HG03342 (cell line): Measurements from ENCODE around the gene CHMP6.

ENCODE experiments used
- ATAC-seq: cut with Tn5 transposase; IDR thresholded peaks from one replicate; pipeline ENCODE4 v1.9.1; 2021; ENCODE audit warnings: mild to moderate bottlenecking, moderate library complexity; ENCODE audit not compliant: unreplicated experiment

CHMP6 gene

DNA sequence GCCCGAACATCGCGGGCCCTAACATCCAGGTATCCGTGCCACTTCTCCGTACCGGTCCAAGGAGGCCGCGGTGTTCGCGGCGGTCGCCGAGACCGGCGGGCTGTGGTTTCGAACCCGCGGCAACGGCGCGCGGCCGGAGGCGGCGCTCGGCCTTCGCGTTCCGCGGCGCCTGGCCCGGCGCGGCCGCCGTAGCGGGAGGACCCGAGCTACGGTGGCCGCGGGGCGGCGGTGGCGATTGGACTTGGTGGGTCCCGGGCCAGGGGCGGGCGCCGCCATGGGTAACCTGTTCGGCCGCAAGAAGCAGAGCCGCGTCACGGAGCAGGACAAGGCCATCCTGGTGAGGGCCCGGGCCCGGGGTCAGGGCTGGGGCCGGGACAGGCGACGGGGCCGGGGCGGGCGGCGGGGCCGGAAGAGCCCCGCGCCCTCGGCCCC, at the start of gene CHMP6:
CHMP6 (plus strand) TSS at position 197 of the 432 bp plus-strand sequence; CDS start at position 275, 78 bp downstream.
- ATAC-seq = no peak

- ATAC-seq = no peak
Observed at GRCh38 chr17:80942423-80943345, 49.0 kb upstream of the CHMP6 start.

- ATAC-seq = no peak
Observed at GRCh38 chr17:80943346-80944145, 48.1 kb upstream of the CHMP6 start.

GRCh38 chr17:80944326-80944725, 47.3 kb upstream of the CHMP6 start:
- no peak for ATAC-seq

DNA sequence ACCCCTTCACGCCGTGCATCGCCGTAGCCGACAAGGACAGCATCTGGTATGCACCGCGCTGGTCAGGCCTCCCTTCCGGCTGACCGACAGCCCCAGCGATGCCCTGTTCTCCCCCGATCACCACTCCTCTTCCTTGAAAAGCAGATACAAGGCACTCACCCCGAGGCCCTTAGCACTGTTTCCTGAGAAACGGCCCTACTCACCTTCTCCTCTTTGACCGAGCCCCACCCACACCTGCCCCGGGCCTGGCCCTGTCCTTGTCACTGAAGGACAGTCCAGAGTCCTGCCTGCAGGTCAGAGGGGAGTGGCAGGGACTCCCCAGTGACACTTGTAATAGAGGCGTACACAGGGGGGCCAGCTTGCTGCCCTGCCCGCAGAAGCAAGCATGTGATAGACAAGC, 45.9 kb upstream of the CHMP6 start:
- ATAC-seq = no peak

DNA sequence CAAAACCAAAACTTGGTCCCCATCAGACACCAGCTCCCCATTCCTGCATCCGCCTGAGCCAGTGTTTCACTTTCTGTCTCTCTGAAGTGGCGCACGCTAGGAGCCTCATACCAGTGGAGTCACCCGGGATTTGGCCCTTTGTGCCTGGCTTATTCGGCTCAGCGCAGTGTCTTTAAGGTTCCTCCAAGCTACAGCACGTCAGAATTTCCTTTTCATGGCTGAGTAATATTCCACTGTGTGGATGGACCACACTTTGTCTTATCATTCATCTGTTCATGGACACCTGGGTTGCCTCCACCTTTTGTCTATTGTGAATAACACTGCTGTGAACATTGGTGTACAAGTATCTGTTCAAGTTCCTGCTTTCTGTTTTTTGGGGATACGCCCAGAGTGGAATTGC, 45.2 kb upstream of the CHMP6 start:
- no peak for ATAC-seq

DNA sequence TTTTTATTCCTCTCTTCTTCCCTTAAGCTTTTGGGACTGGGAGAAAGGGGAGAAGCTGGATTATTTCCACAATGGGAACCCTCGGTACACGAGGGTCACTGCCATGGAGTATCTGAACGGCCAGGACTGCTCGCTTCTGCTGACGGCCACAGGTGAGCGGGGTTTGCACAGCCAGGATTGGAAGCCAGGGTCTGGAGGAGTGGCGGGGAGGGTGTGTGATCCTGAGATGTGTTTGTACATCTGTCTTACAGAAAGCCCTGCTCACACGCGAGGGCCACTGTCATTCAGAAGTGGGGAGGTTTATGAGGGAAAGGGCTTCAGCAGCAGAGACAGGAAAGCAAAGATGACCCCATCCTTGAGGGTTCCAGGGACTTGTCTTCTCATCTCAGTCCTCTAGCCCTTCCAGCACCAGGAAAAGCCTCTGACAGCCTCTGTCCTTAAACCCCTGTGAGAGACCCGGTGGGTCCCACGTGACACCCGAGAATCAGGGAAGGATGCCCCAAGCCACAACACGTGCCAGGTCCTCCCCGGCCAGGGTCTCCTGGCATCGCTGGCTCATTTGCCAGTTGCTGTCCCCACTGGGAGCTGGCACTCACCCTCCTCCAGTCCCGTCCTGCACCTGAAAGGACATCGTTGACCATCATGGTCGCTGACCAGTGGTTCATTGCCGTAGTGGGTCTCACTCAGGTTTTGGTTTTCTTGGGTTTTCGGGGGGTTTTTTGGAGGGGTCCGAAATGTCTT, 44.3 kb upstream of the CHMP6 start:
- no peak for ATAC-seq

DNA sequence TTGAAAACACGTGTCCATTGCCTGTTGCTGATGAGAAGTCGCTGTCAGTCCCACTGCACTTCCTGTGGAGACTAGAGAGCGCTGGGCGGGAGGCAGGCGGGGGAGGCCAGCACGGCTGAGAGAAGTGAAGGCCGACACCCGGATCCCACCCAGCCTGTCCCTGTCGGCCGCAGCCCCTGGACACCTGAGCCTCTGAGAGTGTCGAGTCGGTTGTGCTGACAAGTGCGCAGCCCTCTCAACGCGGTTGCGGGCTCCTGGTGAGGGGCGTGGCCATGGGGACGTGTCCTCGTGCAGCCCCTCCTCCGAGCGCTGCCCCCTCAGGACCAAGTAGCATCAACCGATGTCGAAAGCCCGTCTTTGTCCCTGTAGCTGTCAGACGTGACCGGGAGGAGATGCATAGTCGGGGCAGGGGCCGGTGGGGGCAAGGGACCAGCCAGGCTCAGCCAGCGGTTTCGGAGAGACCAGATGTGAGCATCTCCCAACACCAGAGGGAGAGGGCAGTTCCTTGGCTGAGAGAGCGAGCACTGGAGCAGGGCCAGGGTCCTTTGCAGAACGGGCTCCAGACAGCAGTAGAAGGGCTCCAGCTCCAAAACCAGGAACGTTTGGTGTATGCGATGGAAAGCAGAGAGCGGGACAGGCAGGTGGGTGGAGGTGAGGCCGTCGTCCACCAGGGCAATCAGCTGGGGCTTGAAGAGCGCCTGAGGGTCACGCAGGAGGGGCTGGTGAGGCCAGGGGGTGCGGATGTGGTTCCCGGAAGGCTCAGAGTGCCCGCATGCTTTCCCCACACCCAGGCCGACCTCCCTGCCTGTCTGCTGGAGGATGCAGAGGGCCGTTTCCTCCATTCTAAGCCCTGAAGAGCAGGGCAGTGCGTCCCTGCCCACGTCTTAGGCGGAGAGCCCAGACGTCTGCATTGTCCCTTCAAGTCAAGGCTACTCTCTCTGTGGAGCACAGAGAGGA, 43.3 kb upstream of the CHMP6 start:
- no peak for ATAC-seq

GRCh38 chr17:80948976-80949450, 42.6 kb upstream of the CHMP6 start:
- ATAC-seq = no peak

DNA sequence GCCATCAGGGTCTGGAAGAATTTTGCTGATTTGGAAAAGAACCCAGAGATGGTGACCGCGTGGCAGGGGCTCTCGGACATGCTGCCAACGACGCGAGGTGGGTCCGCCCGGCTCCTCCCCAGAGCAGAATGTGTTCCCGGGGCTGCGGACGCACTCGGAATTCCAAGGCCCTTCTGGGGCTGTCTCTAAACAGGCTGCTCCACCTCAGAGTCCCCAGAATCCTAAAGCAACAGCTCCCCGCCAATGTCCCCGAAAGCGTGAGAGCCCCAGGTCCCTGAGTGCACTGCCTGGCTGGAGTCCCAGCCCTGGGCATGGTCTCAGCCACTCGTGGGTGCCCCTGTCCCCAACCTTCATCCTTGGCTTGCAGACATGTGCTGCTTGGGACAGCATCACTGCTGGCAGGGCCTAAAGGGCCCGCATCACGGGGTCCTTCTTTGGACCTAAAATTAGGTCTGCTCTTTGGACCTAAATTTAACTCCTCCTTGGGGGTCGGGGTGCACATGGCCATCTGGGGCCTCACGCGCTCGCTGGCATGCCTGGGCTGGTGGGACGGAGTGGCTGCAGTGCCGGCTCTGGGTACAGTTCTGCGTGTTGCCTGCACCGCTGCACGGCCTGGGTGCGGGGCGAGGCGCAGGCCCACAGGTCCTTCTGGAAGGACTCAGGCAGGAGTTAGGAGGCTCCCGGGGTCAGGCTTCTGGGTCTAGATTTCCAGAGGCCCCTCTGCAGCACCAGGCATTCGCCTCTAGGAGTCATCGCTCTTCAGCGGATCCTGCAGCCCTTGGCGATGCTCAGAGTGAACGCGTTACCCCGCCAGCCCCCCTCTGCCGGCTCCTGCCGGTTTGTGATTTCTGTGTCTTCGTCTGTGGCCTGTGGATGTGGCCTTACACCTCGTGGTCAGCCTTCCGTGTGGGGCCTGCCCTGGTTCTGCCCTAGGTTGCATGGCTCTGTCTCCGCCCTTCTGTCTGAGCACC, 41.9 kb upstream of the CHMP6 start:
- no peak for ATAC-seq

DNA sequence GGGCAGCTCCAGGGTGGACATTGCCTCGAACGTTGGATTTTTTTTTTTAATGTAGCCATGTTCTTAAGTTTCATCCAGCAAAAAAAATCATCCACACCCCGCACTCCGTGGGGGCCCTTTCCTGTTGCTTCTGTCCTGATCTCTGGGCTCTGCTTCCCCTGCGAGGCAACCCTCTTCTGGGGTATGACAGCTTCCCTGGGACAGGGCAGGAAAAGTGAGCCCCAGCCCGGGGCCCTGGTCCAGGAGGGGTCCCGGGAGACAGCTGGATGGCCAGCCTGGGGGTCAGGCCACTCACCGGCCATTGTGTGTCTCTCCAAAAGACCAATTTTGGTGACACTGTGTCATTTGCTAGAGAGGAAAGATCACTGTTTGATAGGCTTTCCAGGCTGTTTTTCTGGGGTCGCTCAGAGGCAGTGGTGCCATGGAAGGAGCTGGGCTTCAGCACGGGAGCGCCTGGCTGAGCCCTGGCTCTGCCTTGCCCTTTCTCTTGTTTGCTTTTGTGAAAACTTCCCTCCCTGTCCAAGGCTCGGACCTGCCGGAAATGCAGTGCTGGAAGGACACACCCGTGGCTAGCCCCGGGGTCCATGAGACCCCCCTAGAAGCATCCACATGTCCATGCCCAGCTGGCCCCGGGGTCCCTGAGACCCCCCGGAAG, 41.0 kb upstream of the CHMP6 start:
- no peak for ATAC-seq

GRCh38 chr17:80951121-80952090, 40.2 kb upstream of the CHMP6 start:
- no peak for ATAC-seq

DNA sequence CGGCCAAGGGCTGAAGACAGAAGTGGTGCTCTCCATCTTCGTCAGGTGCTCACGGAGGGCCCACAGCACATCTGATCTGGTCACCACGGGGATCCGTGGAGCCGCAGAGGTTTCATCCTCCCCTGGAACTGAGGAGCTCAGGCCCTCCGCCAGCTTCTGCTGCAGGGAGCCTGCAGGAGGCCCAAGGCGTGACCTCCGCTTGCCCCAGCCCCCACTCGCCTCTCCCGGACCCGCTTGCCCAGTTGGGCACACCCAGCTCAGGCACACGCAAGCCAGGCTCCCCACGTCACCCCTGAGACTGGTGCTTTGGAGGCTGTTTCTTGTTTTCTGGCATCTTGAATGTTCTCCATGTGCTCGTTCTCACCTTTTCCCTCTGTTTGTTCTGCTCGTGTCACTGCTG, 39.4 kb upstream of the CHMP6 start:
- no peak for ATAC-seq

DNA sequence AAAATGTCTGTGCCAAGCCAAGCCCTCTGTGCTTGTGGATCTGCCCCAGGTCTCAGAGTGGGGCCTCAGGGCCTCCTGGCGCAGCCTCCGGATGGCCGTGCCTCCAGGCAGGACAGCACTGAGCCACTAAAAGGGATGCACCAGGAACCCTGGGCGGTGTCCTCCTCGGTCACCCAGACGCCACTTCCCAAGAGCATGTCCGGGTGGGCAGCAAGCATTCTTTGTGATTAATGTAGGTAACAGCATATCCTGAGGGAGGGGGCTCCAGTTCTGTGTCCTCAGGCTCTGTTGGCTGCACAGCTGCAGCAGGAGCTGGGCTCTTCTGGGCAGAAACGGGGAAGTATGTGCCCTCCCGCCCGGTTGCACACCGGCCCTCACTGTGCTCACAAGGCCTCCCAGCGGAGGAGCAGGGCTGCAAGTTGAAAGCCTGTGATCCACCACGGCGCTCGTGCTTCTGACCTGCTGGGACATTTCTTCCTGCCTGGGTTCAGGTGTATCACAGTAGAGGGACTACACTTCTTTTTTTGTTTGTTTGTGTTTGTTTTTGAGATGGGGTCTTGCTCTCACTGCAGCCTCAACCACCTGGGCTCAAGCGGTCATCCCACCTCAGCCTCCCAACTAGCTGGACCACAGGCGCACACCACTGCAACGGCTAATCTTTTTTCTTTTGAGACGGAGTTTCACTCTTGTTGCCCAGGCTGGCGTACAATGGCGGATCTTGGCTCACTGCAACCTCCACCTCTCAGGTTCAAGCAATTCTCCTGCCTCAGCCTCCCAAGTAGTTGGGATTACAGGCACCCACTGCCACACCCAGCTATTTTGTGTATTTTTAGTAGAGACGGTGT, 37.9 kb upstream of the CHMP6 start:
- ATAC-seq = no peak

GRCh38 chr17:80955078-80955477, 36.6 kb upstream of the CHMP6 start:
- no peak for ATAC-seq

DNA sequence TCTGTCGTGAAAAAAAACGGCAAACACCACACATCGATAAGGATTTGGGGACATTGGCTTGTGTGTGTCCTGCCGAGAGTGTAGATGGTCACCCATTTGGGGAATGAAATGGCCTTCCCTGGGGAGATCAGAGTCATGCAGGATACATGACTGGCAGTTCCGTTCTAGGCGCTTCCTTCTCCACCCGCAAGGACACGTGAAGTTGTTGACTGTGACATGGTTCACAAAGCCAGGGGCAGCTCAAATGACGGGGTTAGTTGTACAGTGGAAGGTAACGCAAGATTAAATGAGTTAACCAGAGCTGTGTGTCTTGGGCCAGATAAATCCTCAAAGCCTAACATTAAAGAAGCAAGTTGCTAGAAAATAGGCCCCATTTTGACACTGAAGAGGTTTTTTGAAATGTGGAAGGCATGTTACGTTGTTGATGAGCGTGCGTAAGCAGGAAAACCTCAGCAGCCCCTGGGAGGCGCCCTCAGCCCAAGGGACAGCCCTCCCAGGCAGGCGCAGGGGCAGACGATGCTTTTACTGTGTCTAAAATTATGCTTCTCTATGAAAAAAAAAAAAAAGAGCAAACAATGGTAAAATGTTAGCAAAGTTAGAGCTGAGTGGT, 35.9 kb upstream of the CHMP6 start:
- no peak for ATAC-seq
